Rectal smooth muscle tissue (tissue), 1 donor: ENCODE results near the gene UTP4.

Source experiments
- H3K27ac ChIP-seq: one replicate; pipeline ENCODE4 v1.7.0; 2013; ENCODE audit warnings: low read depth, low read length, inconsistent platforms
- H3K27me3 ChIP-seq: one replicate; pipeline ENCODE4 v1.7.0; 2013; ENCODE audit warnings: low read length; ENCODE audit not compliant: control insufficient read depth, insufficient read depth
- H3K36me3 ChIP-seq: one replicate; pipeline ENCODE4 v1.7.0; 2013; ENCODE audit warnings: low read length; ENCODE audit not compliant: control insufficient read depth, insufficient read depth
- H3K4me1 ChIP-seq: one replicate; pipeline ENCODE4 v1.7.0; 2013; ENCODE audit warnings: low read length; ENCODE audit not compliant: control insufficient read depth, insufficient read depth
- H3K4me3 ChIP-seq: one replicate; pipeline ENCODE4 v1.7.0; 2013; ENCODE audit warnings: low read length
- H3K9ac ChIP-seq: one replicate; pipeline ENCODE4 v1.7.0; 2013; ENCODE audit warnings: low read length

The UTP4 gene

DNA sequence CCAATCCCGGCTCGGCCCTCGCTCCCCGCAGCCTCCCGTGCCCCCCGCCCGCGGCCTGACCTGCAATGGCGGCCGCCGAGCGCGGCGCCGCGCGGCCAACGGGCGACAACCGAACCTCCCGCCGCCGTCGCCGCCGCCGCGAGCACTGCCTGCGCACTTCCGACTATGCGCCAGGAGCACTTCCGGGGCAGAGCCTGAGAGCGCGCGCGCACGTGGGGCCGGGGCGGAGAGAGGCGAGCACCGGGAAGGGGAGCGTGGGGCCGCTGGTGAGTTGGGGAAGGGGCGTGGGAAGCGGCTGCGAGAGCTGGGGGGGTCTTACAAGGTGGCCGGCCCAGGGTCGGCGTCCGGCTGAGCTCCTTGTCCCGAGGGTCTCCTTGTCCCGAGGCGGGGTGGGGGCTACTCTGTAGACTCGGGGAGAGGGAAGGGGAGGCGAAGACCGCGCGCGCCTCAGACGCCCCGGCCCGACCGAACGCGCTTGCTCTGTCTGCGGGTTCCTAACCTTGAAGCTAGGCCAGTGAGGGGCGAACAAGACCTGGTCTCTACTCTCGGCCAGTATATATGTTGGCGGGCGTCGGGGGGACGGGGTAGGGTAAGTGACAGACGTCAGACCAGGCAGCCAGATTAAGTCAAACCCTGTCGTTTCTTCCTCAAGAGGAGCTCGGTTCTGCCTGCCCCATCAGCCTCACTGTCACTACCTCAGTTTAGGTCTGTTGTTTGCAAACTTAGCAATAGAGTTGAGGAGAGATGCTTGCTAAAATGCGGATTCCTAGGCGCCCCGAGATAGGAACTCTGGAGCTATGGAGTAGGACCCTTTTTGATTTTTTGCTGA, at the start of gene UTP4, which contains the start of gene CHTF8:
Gene UTP4 (plus strand): TSS at position 226 of the 829 bp plus-strand sequence. CDS start 811 bp downstream, outside the sequence.
Gene CHTF8 (minus strand): TSS at position 165 of the 829 bp plus-strand sequence. CDS start 11,130 bp downstream, outside the sequence.
- H3K27ac ChIP-seq: peak within 1 kb of the TSS; percentile 85
- H3K9ac ChIP-seq: peak within 1 kb of the TSS; percentile 75
- H3K36me3 ChIP-seq: no peaks in the 10 kb centered on the region
- peaks cover 13% of the 10 kb centered on the region for H3K4me1 ChIP-seq
- no peaks in the 10 kb centered on the region for H3K27me3 ChIP-seq
- H3K4me3 ChIP-seq: peak within 1 kb of the TSS; percentile 95

DNA sequence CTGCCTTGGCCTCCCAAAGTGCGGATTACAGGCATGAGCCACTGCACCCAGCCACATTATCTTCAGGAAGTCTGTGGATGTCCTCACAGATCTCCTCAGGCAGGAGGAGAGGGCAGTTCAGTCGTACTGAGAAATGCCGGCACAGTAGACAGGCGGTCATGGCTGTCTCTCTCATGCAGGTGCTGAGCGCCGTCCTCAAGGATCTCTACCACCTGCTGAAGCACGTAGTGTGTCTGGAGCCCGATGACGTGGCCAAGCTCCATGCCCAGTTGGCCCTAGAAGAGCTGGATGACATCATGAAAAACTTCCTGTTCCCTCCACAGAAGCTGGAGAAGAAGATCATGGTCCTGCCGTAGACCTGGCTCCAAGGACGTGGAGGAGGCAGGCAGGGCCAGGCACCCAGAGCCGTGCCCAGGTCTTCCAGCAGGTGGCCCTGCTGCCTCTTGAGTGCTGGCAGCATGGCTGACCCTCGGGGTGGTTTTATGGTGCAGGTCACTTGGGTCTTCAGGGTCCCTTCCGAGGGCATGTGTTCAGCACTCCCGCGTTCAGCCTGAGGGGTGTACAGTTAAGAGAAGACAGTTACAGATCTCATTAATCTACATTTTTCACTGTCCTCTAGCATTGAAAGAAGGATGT, 49.0 kb upstream of the UTP4 start:
- Histone ChIP-seq H3K27ac (no peak overlapping the region), H3K4me3 (no peak overlapping the region), H3K4me1 (no peaks in the 10 kb centered on the region), H3K36me3 (no peaks in the 10 kb centered on the region), H3K27me3 (no peaks in the 10 kb centered on the region), H3K9ac (no peak overlapping the region)

DNA sequence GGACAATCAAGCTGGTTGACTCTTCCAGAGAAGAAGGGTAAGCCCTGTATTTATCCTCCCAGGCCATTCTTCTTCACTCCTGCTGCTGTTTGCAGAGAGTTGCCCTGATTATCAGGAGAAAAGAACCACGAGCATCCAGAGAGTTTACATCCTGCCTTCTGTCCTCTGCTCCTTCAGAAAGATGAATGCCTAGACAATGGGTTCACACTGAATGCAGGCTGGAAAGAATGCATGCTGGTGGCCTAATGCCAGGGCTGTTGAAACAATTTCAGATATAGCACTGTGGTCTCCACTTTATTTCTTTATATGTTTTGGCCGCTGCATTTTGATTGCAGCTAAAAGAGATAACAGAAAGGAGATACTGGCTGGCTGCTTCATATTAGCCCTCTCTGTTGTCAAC, 48.2 kb upstream of the UTP4 start:
- H3K27ac ChIP-seq: no peak overlapping the region
- no peaks in the 10 kb centered on the region for H3K27me3 ChIP-seq
- no peak overlapping the region for H3K9ac ChIP-seq
- no peaks in the 10 kb centered on the region for H3K36me3 ChIP-seq
- H3K4me1 ChIP-seq: no peaks in the 10 kb centered on the region
- H3K4me3 ChIP-seq: no peak overlapping the region

DNA sequence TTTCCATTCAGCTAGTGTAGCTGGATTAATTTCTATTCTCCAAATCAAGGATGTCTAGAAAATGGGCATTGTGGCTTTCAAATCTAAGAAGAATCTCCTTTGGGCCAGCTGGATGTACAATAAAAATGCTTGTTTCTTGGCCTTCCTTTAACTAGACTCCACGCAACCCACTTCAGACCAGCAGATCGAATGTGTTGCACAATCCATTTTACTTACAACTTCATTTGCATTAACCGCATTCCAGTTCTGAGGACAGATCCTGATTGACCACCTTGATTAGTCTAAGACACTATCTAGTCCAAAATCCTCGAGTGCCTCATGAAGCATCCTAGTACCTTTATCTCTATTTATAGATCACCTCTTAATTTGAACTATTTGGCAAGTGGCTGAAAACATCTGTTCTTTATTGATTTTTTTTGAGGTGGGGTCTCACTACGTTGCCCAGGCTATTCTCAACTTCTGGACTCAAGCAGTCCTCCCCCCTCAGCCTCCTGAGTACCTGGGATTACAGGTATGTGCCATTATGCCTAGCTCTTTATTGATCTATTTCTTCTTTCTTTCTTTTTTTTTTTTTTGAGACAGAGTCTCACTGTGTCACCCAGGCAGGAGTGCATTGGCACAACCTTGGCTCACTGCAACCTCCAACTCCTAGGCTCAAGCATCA, 47.3 kb upstream of the UTP4 start:
- Histone ChIP-seq H3K27ac (no peak overlapping the region), H3K36me3 (no peaks in the 10 kb centered on the region), H3K9ac (no peak overlapping the region), H3K4me3 (no peak overlapping the region), H3K27me3 (no peaks in the 10 kb centered on the region), H3K4me1 (no peaks in the 10 kb centered on the region)

DNA sequence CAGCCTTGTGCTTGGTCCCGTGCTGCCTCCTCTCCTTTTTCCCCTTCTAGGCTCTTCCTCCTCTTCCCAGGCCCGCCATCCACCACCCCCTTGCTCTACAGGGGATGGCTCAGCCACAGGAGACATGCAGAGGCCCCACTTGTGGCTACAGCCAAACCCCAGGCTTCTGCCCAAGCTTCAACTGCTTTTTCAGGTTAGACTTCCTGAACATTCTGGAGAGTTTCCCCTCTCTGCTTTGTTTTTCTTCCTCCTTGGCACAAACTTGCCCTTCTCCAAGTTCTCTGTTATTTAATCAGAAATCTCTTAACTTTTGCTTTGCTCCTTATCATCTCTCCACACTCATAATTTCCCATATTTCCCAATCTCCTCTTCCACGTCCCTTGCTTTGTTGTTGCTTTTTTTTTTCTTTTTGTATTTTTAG, 45.3 kb upstream of the UTP4 start:
- Histone ChIP-seq H3K27ac (no peak overlapping the region), H3K27me3 (no peaks in the 10 kb centered on the region), H3K9ac (no peak overlapping the region), H3K4me3 (no peak overlapping the region), H3K36me3 (no peaks in the 10 kb centered on the region), H3K4me1 (no peaks in the 10 kb centered on the region)

DNA sequence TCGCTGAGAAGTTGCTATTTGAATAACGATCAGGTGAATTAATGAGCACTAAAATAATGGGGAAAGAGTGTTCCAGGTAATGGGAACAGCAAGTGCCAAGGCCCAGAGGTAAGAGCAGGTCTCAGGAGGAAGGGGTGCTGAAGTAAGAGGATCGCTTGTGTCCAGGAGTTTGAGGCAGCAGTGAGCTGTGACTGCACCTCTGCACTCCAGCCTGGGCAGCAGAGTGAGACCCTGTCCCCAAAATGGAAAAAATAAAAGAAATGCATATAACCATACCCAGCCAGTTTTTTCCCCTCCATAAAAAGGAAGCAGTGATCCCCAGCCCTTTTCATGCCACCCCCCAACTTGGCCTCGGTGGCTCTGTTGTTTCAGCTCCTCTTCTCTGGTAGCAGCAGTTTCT, 43.8 kb upstream of the UTP4 start:
- H3K9ac ChIP-seq: no peak overlapping the region
- no peak overlapping the region for H3K27ac ChIP-seq
- H3K36me3 ChIP-seq: no peaks in the 10 kb centered on the region
- H3K4me1 ChIP-seq: no peaks in the 10 kb centered on the region
- H3K27me3 ChIP-seq: no peaks in the 10 kb centered on the region
- no peak overlapping the region for H3K4me3 ChIP-seq

DNA sequence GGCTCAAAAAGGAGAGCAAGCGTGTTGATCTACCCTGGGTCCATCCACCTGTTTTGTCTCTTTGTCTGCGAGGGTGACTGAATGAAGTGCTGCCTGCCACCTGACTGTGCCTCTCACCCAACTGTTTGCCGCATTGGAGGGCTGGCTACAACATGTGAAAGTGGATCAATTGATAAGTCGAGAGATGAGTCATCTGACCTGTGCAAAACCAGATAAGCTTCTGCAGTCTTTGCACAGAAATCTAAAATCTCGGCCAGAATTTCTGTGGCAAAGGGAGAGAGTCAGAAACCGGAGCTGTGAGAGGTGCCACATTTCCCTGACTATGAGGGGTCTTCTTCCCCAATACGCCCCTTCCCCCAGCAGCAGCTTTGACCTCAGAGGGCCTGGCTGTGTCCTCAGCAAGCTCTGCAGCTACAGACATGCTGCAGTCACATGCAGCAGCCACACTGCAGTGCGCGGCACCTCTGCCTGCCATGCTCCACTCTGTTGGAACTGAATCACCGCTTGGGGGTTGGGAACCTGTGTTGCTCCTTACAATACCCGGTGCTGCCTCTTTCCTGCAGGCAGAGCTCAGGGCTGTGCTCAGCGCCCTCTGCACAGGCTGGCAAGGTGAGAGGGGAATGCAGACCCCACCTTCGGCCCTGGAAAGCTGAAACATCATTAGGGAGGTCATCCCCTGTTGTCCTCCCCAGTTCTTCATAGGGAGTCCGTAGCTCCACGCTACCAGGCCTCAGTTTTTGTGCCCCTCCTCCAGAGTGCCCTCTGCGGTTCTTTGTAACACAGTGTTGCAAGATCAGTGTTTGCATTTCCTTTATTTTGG, 43.1 kb upstream of the UTP4 start:
- no peak overlapping the region for H3K27ac ChIP-seq
- H3K27me3 ChIP-seq: no peaks in the 10 kb centered on the region
- H3K9ac ChIP-seq: no peak overlapping the region
- no peak overlapping the region for H3K4me3 ChIP-seq
- H3K36me3 ChIP-seq: no peaks in the 10 kb centered on the region
- H3K4me1 ChIP-seq: no peaks in the 10 kb centered on the region

DNA sequence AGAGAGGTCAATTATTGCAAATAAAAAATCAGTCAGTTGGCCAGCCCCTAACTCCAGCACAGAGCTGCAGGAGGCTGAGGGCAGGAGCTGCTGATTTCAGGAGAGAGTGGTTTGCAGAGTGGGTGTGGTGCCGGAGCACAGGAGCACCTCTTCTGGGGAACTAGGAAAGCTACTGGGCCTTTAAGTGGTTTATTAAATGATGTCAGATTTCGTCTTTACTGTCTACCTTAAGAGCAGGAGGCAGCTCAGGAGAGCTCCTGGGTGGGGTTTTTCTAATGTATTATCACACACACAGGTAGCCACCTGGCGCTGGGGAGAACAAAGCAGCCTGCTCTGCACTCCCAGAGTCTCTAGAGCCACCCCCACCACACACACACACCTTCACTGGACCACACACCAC, 38.5 kb upstream of the UTP4 start:
- Histone ChIP-seq H3K27me3 (no peaks in the 10 kb centered on the region), H3K36me3 (no peaks in the 10 kb centered on the region), H3K4me1 (no peaks in the 10 kb centered on the region), H3K9ac (no peak overlapping the region), H3K27ac (no peak overlapping the region), H3K4me3 (no peak overlapping the region)

DNA sequence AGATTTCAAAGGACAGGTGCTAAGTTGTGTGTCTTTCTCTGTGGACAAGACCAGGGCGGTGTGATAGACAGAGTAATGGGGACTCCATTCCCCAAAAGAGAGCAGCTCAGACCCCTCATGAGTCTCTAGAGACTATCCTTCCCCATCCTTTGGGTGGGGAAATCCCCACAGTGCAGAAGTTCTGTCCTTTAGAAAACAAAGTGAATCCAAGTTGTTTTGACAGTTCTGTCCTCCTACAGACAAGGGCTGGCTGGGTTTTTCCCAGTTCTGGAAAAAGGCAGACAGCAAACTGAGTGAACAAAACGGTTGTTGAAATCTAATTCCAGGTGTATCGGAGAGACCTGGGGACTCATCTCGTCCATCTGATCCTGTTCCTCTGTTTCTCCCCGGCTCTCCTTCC, 37.9 kb upstream of the UTP4 start:
- Histone ChIP-seq H3K27me3 (no peaks in the 10 kb centered on the region), H3K4me1 (no peaks in the 10 kb centered on the region), H3K9ac (no peak overlapping the region), H3K4me3 (no peak overlapping the region), H3K27ac (no peak overlapping the region), H3K36me3 (no peaks in the 10 kb centered on the region)

DNA sequence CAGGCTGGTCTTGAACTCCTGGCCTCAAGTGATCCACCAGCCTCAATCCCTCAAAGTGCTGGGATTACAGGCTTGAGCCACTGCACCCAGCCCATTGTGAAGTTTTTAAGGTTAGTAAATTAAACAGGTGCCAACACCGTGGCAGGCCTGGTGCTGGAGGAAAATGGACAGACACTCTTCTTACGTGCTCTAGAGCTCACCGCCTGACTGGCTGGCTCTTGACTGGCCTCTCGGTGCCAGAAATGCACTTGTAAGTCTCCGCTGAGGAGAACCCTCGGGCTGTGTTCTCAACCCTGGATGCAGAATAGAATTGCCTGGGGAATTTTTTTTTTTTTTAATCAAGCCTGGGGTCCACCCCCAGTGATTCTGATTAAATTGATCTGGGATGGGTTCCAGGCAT, 37.3 kb upstream of the UTP4 start:
- H3K27ac ChIP-seq: no peak overlapping the region
- no peaks in the 10 kb centered on the region for H3K4me1 ChIP-seq
- H3K36me3 ChIP-seq: no peaks in the 10 kb centered on the region
- H3K4me3 ChIP-seq: no peak overlapping the region
- no peak overlapping the region for H3K9ac ChIP-seq
- no peaks in the 10 kb centered on the region for H3K27me3 ChIP-seq

DNA sequence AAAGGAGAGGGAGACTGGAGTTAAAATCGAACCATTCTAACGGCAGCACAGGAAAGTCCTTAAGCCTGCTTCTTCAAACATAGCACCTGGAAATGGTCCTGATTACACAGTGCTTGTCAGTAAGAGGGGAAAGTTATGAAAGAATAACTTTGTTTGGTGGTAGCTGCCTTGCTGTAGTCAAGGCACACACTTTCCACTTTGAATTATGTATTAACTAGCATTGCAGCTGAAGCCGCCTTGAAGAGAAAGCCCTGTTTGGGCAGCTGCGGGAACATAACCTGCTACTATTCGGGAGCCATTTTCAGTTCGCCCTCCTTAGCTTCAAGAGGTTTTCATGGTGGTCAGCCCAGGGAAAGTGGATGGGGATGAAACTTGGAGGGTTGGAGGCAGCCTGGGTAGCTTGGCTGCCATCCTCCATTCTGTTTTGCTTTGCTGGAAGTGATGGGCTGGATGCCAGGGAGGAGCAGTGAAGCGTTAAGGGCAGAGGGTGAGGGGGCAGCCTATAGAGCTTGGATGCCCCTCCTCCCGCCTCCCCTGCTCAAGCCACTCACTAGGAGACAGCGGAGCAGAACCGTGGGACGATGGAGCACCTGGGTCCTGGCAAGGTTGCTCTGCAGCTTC, 32.3 kb upstream of the UTP4 start:
- no peaks in the 10 kb centered on the region for H3K36me3 ChIP-seq
- no peak overlapping the region for H3K9ac ChIP-seq
- H3K4me3 ChIP-seq: no peak overlapping the region
- H3K27ac ChIP-seq: no peak overlapping the region
- H3K27me3 ChIP-seq: no peaks in the 10 kb centered on the region
- H3K4me1 ChIP-seq: no peaks in the 10 kb centered on the region
